Neutrophil (primary cell): ENCODE measurements around the gene CNTNAP2.

Experiments
- H3K27ac ChIP-seq: fragments of 200-600 bp; sonication (generic); 2 replicates; pipeline ENCODE4 v1.5.1; 2016; ENCODE audit warnings: mild to moderate bottlenecking, moderate library complexity
- H3K27me3 ChIP-seq: fragments of 200-600 bp; sonication (generic); 2 replicates; pipeline ENCODE4 v1.6.0; 2016; ENCODE audit warnings: mild to moderate bottlenecking
- H3K36me3 ChIP-seq: fragments of 200-600 bp; sonication (generic); 2 replicates; pipeline ENCODE4 v1.5.1; 2017
- H3K4me1 ChIP-seq, 2 experiments: fragments of 200-600 bp in 1 of 2; sonication (generic) in 1 of 2; 1 replicate in 1 of 2; 2 replicates in 1 of 2; pipeline versions ENCODE4 v1.5.1 to v1.6.1; 2013 to 2016; ENCODE audit warnings: low read depth in 1 of 2, low read length in 1 of 2, mild to moderate bottlenecking in 1 of 2, moderate library complexity in 1 of 2; ENCODE audit not compliant: control insufficient read depth in 1 of 2, insufficient read depth in 1 of 2
- H3K4me3 ChIP-seq, 2 experiments: fragments of 200-600 bp in 1 of 2; sonication (generic) in 1 of 2; 1 replicate in 1 of 2; 2 replicates in 1 of 2; pipeline ENCODE4 v1.5.1; 2013 to 2016; ENCODE audit warnings: low read depth in 1 of 2, low read length in 1 of 2, mild to moderate bottlenecking in 1 of 2, moderate library complexity in 1 of 2
- H3K9me3 ChIP-seq: fragments of 200-600 bp; sonication (generic); 2 replicates; pipeline ENCODE4 v1.5.1; 2016
- CTCF ChIP-seq: fragments of 200-600 bp; sonication (generic); IDR thresholded peaks from 2 replicates; pipeline ENCODE4 v1.5.1; 2016; ENCODE audit warnings: antibody characterized with exemption

CNTNAP2 gene

GRCh38 chr7:147472556-147472955, 1356.0 kb downstream of the CNTNAP2 start:
- Histone ChIP-seq H3K27ac (no peak overlapping the region), H3K27me3 (no peaks in the 10 kb centered on the region), H3K36me3 (no peaks in the 10 kb centered on the region), H3K4me1 (no peaks in the 10 kb centered on the region), H3K4me3 (no peak overlapping the region), H3K9me3 (no peaks in the 10 kb centered on the region)
- no peak for TF ChIP-seq CTCF

GRCh38 chr7:147474862-147475261, 1358.3 kb downstream of the CNTNAP2 start:
- Histone ChIP-seq H3K27me3 (no peaks in the 10 kb centered on the region), H3K4me1 (no peaks in the 10 kb centered on the region), H3K36me3 (no peaks in the 10 kb centered on the region), H3K4me3 (no peak overlapping the region), H3K27ac (no peak overlapping the region), H3K9me3 (no peaks in the 10 kb centered on the region)
- TF ChIP-seq CTCF, result no peak

GRCh38 chr7:147477526-147477925, 1360.9 kb downstream of the CNTNAP2 start:
- Histone ChIP-seq H3K4me1 (no peaks in the 10 kb centered on the region), H3K4me3 (no peak overlapping the region), H3K27ac (no peak overlapping the region), H3K9me3 (no peaks in the 10 kb centered on the region), H3K27me3 (no peaks in the 10 kb centered on the region), H3K36me3 (no peaks in the 10 kb centered on the region)
- no peak for TF ChIP-seq CTCF

GRCh38 chr7:147478796-147479195, 1362.2 kb downstream of the CNTNAP2 start:
- Histone ChIP-seq H3K4me3 (no peak overlapping the region), H3K27me3 (no peaks in the 10 kb centered on the region), H3K36me3 (no peaks in the 10 kb centered on the region), H3K4me1 (no peaks in the 10 kb centered on the region), H3K27ac (no peak overlapping the region), H3K9me3 (no peaks in the 10 kb centered on the region)
- TF ChIP-seq CTCF, result no peak

- TF ChIP-seq CTCF, result no peak
- Histone ChIP-seq H3K36me3 (no peaks in the 10 kb centered on the region), H3K9me3 (no peaks in the 10 kb centered on the region), H3K27me3 (no peaks in the 10 kb centered on the region), H3K4me3 (no peak overlapping the region), H3K4me1 (no peaks in the 10 kb centered on the region), H3K27ac (no peak overlapping the region)
Observed at GRCh38 chr7:147483634-147484292, 1367.2 kb downstream of the CNTNAP2 start.
